ENCODE results near the gene CENPM.

DNA sequence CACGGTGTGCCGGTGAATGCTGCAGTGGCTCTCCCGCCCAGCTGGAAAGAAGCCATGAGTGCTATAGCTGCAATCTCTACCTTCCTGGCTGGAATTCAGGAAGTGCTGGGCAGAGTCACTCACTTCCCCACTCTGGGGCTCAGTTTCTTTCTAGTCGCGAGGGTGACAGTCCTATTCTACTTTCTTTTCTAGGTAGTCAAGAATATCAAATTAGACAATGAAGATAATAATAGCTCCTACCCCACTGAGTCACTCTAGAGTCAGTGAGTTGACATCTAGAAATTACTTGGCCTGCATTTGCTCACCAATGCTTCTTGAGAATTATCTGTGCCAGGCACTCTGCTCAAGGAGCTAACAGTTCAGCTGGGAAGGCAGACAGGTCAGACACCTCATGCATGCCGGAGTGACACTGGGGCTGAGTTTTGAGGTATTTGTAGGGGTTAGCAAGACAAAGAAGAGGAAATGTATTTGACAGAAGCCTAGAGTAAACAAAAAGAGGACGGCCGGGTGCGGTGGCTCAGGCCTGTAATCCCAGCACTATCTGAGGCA lies 3.2 kb downstream of the CENPM start:
- TF ChIP-seq NRF1 (IDR thresholded peaks at IDR 0.05; ENCODE audit: low read depth, low read length), result no peak
- TF ChIP-seq RFX5 (IDR thresholded peaks at IDR 0.05; ENCODE audit: low read length), result no peak
- TF ChIP-seq TAF1 (IDR thresholded peaks at IDR 0.05; ENCODE audit: borderline replicate concordance, low read depth, low read length), result no peak
- TF ChIP-seq, protein P1, sequence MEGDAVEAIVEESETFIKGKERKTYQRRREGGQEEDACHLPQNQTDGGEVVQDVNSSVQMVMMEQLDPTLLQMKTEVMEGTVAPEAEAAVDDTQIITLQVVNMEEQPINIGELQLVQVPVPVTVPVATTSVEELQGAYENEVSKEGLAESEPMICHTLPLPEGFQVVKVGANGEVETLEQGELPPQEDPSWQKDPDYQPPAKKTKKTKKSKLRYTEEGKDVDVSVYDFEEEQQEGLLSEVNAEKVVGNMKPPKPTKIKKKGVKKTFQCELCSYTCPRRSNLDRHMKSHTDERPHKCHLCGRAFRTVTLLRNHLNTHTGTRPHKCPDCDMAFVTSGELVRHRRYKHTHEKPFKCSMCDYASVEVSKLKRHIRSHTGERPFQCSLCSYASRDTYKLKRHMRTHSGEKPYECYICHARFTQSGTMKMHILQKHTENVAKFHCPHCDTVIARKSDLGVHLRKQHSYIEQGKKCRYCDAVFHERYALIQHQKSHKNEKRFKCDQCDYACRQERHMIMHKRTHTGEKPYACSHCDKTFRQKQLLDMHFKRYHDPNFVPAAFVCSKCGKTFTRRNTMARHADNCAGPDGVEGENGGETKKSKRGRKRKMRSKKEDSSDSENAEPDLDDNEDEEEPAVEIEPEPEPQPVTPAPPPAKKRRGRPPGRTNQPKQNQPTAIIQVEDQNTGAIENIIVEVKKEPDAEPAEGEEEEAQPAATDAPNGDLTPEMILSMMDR (IDR thresholded peaks at IDR 0.05), result no peak
- no peak for TF ChIP-seq POLR2AphosphoS5 (IDR thresholded peaks at IDR 0.05; ENCODE audit: low read depth, low read length)
- no peak for TF ChIP-seq JUND (IDR thresholded peaks at IDR 0.05)
- no peak for TF ChIP-seq EZH2phosphoT487 (IDR thresholded peaks at IDR 0.05; ENCODE audit: borderline replicate concordance, low read depth)
- no peak for TF ChIP-seq SMC3 (IDR thresholded peaks at IDR 0.05; ENCODE audit: low read depth, low read length)
